GM10266 (cell line): Measurements from ENCODE around the gene SPECC1.

Experiments
- DNase-seq: peaks from one replicate; pipeline ENCODE4 v3.0.0; 2012; ENCODE audit errors: extremely low spot score
- CTCF ChIP-seq: IDR thresholded peaks from 2 replicates; pipeline ENCODE4 v1.5.1; 2012; ENCODE audit warnings: mild to moderate bottlenecking, low read depth; ENCODE audit not compliant: control insufficient read depth, insufficient read depth; ENCODE audit errors: missing control alignments

Gene SPECC1

GRCh38 chr17:20128036-20128667 is 119.0 kb downstream of the SPECC1 start:
- DNase-seq, result no peak

GRCh38 chr17:20133517-20133916 is 124.4 kb downstream of the SPECC1 start:
- DNase-seq, result no peak
- no peak for TF ChIP-seq CTCF

More at GRCh38 chr17:20128036-20128667, 119.0 kb downstream of the SPECC1 start:
- TF ChIP-seq CTCF, result no peak

- TF ChIP-seq CTCF, result no peak
- DNase-seq, result no peak
Observed at GRCh38 chr17:20141198-20141972, 132.2 kb downstream of the SPECC1 start.

- no peak for TF ChIP-seq CTCF
- no peak for DNase-seq
Observed at GRCh38 chr17:20142268-20142667, 133.1 kb downstream of the SPECC1 start.

GRCh38 chr17:20143740-20144139 is 134.6 kb downstream of the SPECC1 start:
- TF ChIP-seq CTCF, result no peak
- no peak for DNase-seq

- TF ChIP-seq CTCF, result no peak
- DNase-seq, result no peak
Observed at GRCh38 chr17:20145567-20145966, 136.4 kb downstream of the SPECC1 start.

- no peak for DNase-seq
- no peak for TF ChIP-seq CTCF
Observed at GRCh38 chr17:20149251-20149650, 140.1 kb downstream of the SPECC1 start.
